HCT116 (cell line): ENCODE data around the gene RGCC.

Experiments used
- CEBPB ChIP-seq: IDR thresholded peaks from 2 replicates; pipeline ENCODE4 v1.6.1; 2012; ENCODE audit warnings: low read depth
- EGR1 ChIP-seq: IDR thresholded peaks from 2 replicates; pipeline ENCODE4 v1.6.1; 2012; ENCODE audit warnings: low read depth
- EZH2phosphoT487 ChIP-seq: fragments of 200-600 bp; IDR thresholded peaks from 2 replicates; pipeline ENCODE4 v1.6.1; 2018; ENCODE audit warnings: antibody characterized with exemption, borderline replicate concordance
- POLR2A ChIP-seq: IDR thresholded peaks from 2 replicates; pipeline ENCODE4 v1.7.0; 2011; ENCODE audit warnings: borderline replicate concordance; ENCODE audit not compliant: insufficient read depth, insufficient read length; ENCODE audit errors: extremely low read depth
- POLR2AphosphoS5 ChIP-seq: IDR thresholded peaks from 2 replicates; pipeline ENCODE4 v1.6.1; 2011; ENCODE audit warnings: mild to moderate bottlenecking, low read depth, low read length, moderate library complexity
- RAD21 ChIP-seq: IDR thresholded peaks from 2 replicates; pipeline ENCODE4 v1.6.1; 2012; ENCODE audit warnings: low read depth, mild to moderate bottlenecking
- TCF7L2 ChIP-seq: IDR thresholded peaks from 2 replicates; pipeline ENCODE4 v1.7.0; 2011; ENCODE audit warnings: borderline replicate concordance, inconsistent platforms; ENCODE audit not compliant: insufficient read depth, insufficient read length; ENCODE audit errors: extremely low read depth
- YY1 ChIP-seq: IDR thresholded peaks from 2 replicates; pipeline ENCODE4 v1.6.1; 2011; ENCODE audit warnings: low read length, low read depth, moderate library complexity, mild to moderate bottlenecking; ENCODE audit not compliant: insufficient replicate concordance; ENCODE audit errors: extremely low read depth
- TF ChIP-seq, protein P1 (sequence below): IDR thresholded peaks from 2 replicates; pipeline ENCODE4 v1.6.1; 2012
- TF ChIP-seq, protein P2 (sequence below), 3 experiments: fragments of 200-600 bp in 1 of 3; sonication (generic) in 1 of 3; IDR thresholded peaks in 2 of 3; conservative IDR thresholded peaks in 1 of 3; 2 replicates each; pipeline ENCODE4 v1.5.1; 2012 to 2017; ENCODE audit warnings: low read depth in 2 of 3, low read length in 2 of 3, antibody characterized with exemption in 1 of 3, borderline replicate concordance in 1 of 3, control low read depth in 1 of 3, mild to moderate bottlenecking in 1 of 3, mixed read lengths in 1 of 3, mixed run types in 1 of 3, moderate library complexity in 1 of 3; ENCODE audit not compliant: insufficient read depth in 1 of 3

DNA sequence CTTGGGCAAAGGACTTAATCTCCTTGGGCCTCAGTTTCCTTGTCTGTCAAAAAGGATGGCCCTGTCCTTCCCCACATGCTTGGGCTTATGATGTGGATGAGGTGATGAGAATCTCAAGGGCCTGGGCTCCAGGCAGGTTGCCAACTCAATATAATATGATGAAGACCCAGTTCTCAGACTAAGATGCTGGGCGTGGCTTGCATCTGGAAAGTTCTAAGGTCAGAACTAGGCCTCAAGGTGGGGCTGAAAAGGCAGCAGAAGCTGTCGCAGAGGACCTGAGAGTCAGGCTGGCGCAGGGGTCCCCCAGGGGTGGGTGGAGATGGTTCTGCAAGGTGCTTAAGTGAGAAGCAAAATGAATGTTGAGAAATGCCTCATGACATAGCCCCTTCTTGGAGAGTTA lies 58.8 kb downstream of the RGCC start:
- TF ChIP-seq RAD21 (no peak), TCF7L2 (no peak), EZH2phosphoT487 (no peak), POLR2AphosphoS5 (no peak), YY1 (no peak), POLR2A (no peak), CEBPB (no peak), EGR1 (no peak)
- TF ChIP-seq, protein P1, sequence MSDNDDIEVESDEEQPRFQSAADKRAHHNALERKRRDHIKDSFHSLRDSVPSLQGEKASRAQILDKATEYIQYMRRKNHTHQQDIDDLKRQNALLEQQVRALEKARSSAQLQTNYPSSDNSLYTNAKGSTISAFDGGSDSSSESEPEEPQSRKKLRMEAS = no peak
- TF ChIP-seq, protein P2, sequence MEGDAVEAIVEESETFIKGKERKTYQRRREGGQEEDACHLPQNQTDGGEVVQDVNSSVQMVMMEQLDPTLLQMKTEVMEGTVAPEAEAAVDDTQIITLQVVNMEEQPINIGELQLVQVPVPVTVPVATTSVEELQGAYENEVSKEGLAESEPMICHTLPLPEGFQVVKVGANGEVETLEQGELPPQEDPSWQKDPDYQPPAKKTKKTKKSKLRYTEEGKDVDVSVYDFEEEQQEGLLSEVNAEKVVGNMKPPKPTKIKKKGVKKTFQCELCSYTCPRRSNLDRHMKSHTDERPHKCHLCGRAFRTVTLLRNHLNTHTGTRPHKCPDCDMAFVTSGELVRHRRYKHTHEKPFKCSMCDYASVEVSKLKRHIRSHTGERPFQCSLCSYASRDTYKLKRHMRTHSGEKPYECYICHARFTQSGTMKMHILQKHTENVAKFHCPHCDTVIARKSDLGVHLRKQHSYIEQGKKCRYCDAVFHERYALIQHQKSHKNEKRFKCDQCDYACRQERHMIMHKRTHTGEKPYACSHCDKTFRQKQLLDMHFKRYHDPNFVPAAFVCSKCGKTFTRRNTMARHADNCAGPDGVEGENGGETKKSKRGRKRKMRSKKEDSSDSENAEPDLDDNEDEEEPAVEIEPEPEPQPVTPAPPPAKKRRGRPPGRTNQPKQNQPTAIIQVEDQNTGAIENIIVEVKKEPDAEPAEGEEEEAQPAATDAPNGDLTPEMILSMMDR (IDR thresholded peaks at IDR 0.05 in 2 of 3, conservative IDR thresholded peaks at IDR 0.05 in 1 of 3; ENCODE audit: borderline replicate concordance in 1 of 3, insufficient read depth in 1 of 3, low read depth in 2 of 3, low read length in 2 of 3) = no peak
